ENCODE results near the gene SCGB1A1.
"Not testable (repeated sequence)": the region's sequence is repeated elsewhere in the genome, so short reads cannot be mapped to it uniquely, and the experiment has no call there.

Gene SCGB1A1

GRCh38 chr11:62423012-62423411 is 4.2 kb downstream of the SCGB1A1 start:
- DNase-seq, result no peak

- DNase-seq, result no peak
Measured at GRCh38 chr11:62427630-62428233, 8.9 kb downstream of the SCGB1A1 start.

DNA sequence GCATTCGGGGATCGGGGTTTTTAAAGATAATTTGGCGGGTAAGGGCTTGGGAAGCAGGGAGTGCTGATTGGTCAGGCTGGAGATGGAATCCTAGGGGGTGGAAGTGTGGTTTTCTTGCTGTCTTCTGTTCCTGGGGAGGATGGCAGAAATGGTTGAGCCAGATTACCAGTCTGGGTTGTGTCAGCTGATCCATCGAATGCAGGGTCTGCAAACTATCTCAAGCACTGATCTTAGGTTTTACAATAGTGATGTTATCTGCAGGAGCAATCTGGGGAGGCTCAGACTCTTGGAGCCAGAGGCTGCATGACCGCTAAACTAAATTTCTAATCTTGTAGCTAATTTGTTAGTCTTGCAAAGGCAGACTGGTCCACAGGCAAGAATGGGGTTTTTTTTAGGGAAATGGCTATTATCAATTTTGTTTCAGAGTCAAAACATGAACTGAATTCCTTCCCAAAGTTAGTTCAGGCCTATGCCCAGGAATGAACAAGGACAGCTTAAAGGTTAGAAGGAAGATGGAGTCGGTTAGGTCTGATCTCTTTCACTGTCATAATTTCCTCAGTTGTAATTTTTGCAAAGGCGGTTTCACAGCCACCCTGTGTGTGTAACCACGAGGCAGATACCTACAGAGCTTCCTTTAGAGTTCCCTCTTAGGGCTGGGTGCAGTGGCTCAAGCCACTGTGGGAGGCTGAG is 10.2 kb downstream of the SCGB1A1 start:
- DNase-seq, result no peak

- no peak for DNase-seq
Measured at GRCh38 chr11:62430425-62430824, 11.6 kb downstream of the SCGB1A1 start.

DNA sequence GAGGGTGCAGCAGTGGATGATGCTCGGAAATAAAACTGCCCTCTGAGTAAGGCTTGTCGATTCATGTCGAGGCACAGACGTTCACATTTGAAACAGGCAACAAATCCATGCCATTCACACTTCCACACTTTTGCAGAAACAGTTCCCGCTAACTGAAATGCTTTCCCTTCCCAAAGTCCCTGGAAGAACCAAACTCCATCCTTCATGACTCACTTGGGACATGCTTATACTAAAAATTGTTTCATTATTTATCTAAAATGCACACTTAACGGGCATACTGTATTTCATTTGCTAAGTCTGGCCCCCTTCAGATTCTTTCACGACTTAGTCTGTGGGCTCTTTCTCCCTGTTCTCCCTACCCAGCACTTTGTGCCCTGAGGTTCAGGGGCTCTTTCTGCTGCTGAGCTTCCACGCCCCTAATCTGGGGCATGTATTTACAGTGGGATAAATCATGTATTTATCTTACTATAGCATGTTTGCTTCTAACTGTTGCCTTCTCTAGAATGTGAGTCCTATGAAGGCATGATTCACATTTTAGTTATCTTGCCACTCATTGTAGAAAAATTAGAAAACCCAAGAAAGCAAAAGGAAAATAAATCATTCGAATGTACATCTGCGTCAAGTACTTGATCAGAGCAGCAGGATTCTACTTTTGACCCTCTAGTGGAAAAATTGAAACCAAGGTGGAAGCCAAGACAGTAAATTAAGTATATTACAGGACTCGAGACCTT is 12.5 kb downstream of the SCGB1A1 start:
- DNase-seq, result no peak

DNA sequence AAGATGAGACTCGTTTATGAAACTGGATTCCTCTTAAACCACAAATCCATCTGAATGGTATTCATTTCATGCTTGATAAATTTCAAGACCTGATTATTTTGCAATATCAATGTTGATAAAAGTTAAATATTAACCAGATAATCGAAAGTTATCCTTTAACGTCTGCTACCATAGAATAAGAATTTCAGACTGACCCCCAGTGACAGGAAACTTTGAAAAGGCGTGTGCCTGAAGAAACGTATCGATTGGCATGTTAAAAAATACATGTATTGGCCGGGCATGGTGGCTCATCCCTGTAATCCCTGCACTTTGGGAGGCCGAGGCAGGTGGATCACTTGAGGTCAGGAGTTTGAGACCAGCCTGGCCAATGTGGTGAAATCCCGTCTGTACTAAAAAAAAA is 13.9 kb downstream of the SCGB1A1 start:
- DNase-seq, result no peak

GRCh38 chr11:62433141-62433903 is 14.5 kb downstream of the SCGB1A1 start:
- no peak for DNase-seq

- no peak for DNase-seq
Measured at GRCh38 chr11:62433904-62434276, 15.1 kb downstream of the SCGB1A1 start.

- DNase-seq, result no peak
Measured at GRCh38 chr11:62435846-62436660, 17.2 kb downstream of the SCGB1A1 start.

DNA sequence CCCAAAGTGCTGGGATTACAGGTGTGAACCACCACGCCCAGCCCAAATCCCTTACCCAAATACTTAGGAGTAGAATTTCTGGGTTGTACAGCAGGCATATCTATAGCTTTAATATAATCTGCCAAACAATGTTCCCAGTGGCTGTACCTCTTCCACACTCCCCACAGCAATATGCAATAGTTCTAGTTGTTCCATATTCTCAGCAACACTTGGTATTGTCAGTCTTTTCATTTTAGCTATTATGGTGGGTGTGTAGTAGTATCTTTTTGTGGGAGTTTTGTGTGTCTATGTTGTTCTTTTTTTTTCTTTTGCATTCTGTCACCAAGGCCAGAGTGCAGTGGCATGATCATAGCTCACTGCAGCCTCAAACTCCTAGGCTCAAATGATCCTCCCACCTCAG is 18.8 kb downstream of the SCGB1A1 start:
- no peak for DNase-seq

- no peak for DNase-seq
Measured at GRCh38 chr11:62438641-62439040, 19.8 kb downstream of the SCGB1A1 start.

GRCh38 chr11:62439785-62440602 is 21.2 kb downstream of the SCGB1A1 start:
- no peak for DNase-seq

GRCh38 chr11:62443390-62444235 is 24.8 kb downstream of the SCGB1A1 start:
- DNase-seq, result no peak

DNA sequence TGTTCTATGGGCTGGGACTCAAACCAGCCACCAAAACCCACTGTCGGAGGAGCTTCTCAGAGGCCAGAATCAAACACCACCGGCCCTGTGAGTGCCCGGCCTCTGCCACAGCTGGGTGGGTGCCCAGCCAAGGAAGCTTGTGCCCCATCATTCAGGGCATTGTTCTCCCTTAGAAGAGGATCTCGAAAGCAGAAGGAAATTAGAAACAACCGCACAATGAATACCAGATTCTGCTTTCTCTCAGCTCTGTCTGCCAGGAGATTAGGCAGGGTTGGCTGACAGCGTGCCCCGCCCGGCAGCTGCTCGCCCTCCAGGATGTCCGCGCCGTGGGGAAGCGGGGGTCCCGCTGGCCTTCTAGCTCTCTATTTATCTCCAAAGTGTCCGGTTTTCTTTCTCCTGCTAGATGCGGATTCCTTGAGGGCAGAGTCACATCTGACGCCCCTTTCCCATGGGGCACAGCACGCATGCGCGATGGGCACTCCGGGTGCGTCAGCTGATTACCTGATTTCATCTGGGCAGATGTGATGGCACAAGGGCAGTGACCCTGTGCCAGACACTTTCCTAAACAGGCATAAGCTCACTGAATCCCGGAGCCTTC is 25.5 kb downstream of the SCGB1A1 start:
- DNase-seq, result peak; percentile 12

DNA sequence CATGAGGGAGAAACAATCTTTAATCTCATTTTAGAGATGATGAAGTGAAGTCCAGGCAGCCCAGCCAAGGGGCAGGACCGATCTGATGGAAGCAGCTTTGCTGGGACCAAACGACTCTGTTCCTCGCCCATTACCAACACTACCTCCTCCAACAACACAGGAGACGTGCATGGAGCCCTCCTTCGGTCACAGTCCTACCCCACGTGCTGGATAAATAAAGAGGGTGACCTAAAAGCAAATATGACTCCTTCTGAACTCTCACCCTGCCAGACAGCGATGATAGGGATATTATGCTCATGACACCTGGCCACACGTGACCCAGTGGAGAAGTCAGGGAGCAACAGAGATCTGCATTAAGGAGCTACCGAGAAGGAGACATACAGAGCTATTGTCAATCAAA is 26.0 kb downstream of the SCGB1A1 start:
- DNase-seq, result no peak

- DNase-seq, result no peak
Measured at GRCh38 chr11:62445314-62445740, 26.5 kb downstream of the SCGB1A1 start.

- DNase-seq, result no peak
Measured at GRCh38 chr11:62446091-62446490, 27.3 kb downstream of the SCGB1A1 start.

DNA sequence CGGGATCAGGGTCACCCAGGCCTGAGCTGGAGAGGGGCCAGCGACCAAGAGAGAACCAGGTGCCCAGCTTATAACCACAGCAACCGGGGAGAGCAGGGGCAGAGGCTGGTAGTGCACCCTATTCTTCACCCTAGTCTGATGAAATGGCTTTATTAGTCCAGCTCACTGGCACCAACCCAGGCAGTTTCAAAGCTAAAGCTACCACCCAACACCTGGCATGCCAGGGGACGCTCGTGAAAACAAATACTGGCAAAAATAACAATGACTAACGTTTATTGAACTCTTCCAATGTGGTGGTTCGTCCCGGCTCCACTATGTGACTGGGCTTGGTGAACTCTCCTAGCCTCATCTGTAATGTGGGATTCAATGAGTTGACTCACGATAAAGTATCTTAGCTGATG is 30.6 kb downstream of the SCGB1A1 start:
- no peak for DNase-seq

DNA sequence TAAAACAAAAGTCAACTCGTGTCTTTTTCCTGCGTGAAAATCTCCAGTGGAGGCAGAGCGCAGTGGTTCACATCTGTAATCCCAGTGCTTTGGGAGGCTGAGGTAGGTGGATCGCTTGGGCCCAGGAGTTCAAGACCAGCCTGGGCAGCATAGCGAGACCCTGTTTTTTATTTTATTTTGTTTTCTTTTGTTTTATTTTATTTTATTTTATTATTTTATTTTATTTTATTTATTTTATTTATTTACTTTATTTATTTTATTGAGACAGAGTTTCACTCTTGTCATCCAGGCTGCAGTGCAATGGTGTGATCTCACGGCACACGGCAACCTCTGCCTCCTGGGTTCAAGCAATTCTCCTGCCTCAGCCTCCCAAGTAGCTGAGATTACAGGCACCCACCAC is 31.1 kb downstream of the SCGB1A1 start:
- not testable (repeated sequence) for DNase-seq

GRCh38 chr11:62450543-62451240 is 31.9 kb downstream of the SCGB1A1 start:
- no peak for DNase-seq

Measured in KG1 (cell line).